HepG2 (cell line): Measurements from ENCODE around the gene NOL12. TPM values are rescaled to one million over a fixed set of nuclear protein-coding genes. Genes with fewer than 3 reads are reported as not detected.
A peak's percentile ranks its signal among the peaks of the same experiment; 100 is the strongest.

Experiments used
- CREB1 ChIP-seq, 2 experiments: fragments of 450-650 bp in 1 of 2; IDR thresholded peaks; 2 replicates each; pipeline ENCODE4 v1.6.1; 2016 to 2017; ENCODE audit warnings: control low read depth in 1 of 2, mild to moderate bottlenecking in 1 of 2, missing compliant biosample characterization in 1 of 2, missing genetic modification characterization in 1 of 2
- FOSL2 ChIP-seq: sonication (generic); formaldehyde crosslinking; IDR thresholded peaks from 2 replicates; pipeline ENCODE4 v1.4.0; 2020; ENCODE audit warnings: missing genetic modification reagents
- FOXA3 ChIP-seq: IDR thresholded peaks from 2 replicates; pipeline ENCODE4 v1.6.1; 2016; ENCODE audit warnings: missing genetic modification reagents, missing compliant biosample characterization
- FOXK1 ChIP-seq: sonication (generic); formaldehyde crosslinking; IDR thresholded peaks from 2 replicates; pipeline ENCODE4 v1.4.0; 2020; ENCODE audit warnings: low read depth, missing genetic modification reagents, borderline replicate concordance
- FOXP4 ChIP-seq: sonication (generic); formaldehyde crosslinking; IDR thresholded peaks from 2 replicates; pipeline ENCODE4 v1.4.0; 2020; ENCODE audit warnings: missing genetic modification reagents
- GABPA ChIP-seq, 2 experiments: IDR thresholded peaks; 2 replicates each; pipeline ENCODE4 v1.6.1; 2011 to 2016; ENCODE audit warnings: low read depth in 2 of 2, low read length in 1 of 2, missing biosample characterization in 1 of 2, missing genetic modification characterization in 1 of 2
- KDM5A ChIP-seq: fragments of 200-600 bp; sonication (generic); IDR thresholded peaks from 2 replicates; pipeline ENCODE4 v1.7.0; 2018; ENCODE audit warnings: antibody characterized with exemption, mild to moderate bottlenecking, low read length, borderline replicate concordance
- MXI1 ChIP-seq: IDR thresholded peaks from 3 replicates; pipeline ENCODE4 v1.6.1; 2012; ENCODE audit warnings: low read depth, low read length, inconsistent platforms, borderline replicate concordance
- NCOA2 ChIP-seq: sonication (generic); formaldehyde crosslinking; IDR thresholded peaks from 2 replicates; pipeline ENCODE4 v1.8.0; 2022; ENCODE audit warnings: inconsistent platforms
- SKIL ChIP-seq: sonication (generic); formaldehyde crosslinking; IDR thresholded peaks from 2 replicates; pipeline ENCODE4 v1.8.0; 2022; ENCODE audit warnings: missing genetic modification reagents, mild to moderate bottlenecking, moderate library complexity, borderline replicate concordance
- TFAP4 ChIP-seq: sonication (generic); IDR thresholded peaks from 2 replicates; pipeline ENCODE4 v1.6.1; 2016; ENCODE audit warnings: low read depth, borderline replicate concordance
- ZBTB33 ChIP-seq: sonication (generic); formaldehyde crosslinking; IDR thresholded peaks from 2 replicates; pipeline ENCODE4 v1.4.0; 2020; ENCODE audit warnings: missing genetic modification reagents
- ZFP41 ChIP-seq: sonication (generic); formaldehyde crosslinking; IDR thresholded peaks from 2 replicates; pipeline ENCODE4 v1.4.0; 2020; ENCODE audit warnings: mild to moderate bottlenecking, missing genetic modification reagents, borderline replicate concordance
- ZNF281 ChIP-seq: sonication (generic); formaldehyde crosslinking; IDR thresholded peaks from 2 replicates; pipeline ENCODE4 v1.4.0; 2020; ENCODE audit warnings: missing genetic modification reagents, borderline replicate concordance
- ZNF331 ChIP-seq: sonication (generic); formaldehyde crosslinking; IDR thresholded peaks from 2 replicates; pipeline ENCODE4 v1.4.0; 2020; ENCODE audit warnings: missing genetic modification reagents
- ZNF788 ChIP-seq: sonication (generic); formaldehyde crosslinking; IDR thresholded peaks from 2 replicates; pipeline ENCODE4 v1.5.0; 2020; ENCODE audit warnings: mild to moderate bottlenecking, missing genetic modification reagents, borderline replicate concordance
- polyA plus RNA-seq, 8 experiments: library from polyadenylated mRNA; depleted of rRNA in 3 of 8; stranded (reverse) in 7 of 8; unstranded in 1 of 8; fragments of >200 nt; fragmentation: Illumina TruSeq in 4 of 8; extraction: Trizol in 4 of 8; gene quantifications; 2 replicates each; pipeline versions ENCODE4 v1.2.1 to v1.2.3, GENCODE V29; 2011 to 2016; ENCODE audit warnings: low read depth in 4 of 8, missing spikeins in 1 of 8, mixed read lengths in 1 of 8; ENCODE audit not compliant: insufficient read depth in 1 of 8
- total RNA-seq, 5 experiments: library from RNA; depleted of rRNA; stranded (reverse); fragments of >200 nt; fragmentation: Illumina TruSeq; extraction: Trizol; gene quantifications; 2 replicates each; pipeline ENCODE4 v1.2.3, GENCODE V29; 2016; ENCODE audit warnings: low read depth in 1 of 5

Gene NOL12
- total and polyA plus RNA-seq, 2 of the 13 experiments (the other 11 are each of a cell fraction or from before 2014, with no cell fraction given): 14.3 to 31.4 TPM

GRCh38 chr22:37676736-37677492 is 9.2 kb upstream of the NOL12 start (continued):
- peak; percentile 80 for TF ChIP-seq TFAP4
- TF ChIP-seq FOXK1: peak; percentile 46; the same call in 1 of the 2 replicates
- TF ChIP-seq CREB1 (IDR thresholded peaks at IDR 0.05): peak; percentile 55; the same call in 1 of the 2 replicates
- TF ChIP-seq CREB1 (CRISPR knock-in tag; IDR thresholded peaks at IDR 0.05): no peak
- peak; percentile 30; the same call in 1 of the 2 replicates for TF ChIP-seq ZNF331 (CRISPR knock-in tag)
- TF ChIP-seq MXI1: peak; percentile 34; the same call in 1 of the 3 replicates
- peak; percentile 78; the same call in 1 of the 2 replicates for TF ChIP-seq ZNF281 (CRISPR knock-in tag)
- 0 out of 2 replicates have a peak, but pooled peaks have one; percentile 11 for TF ChIP-seq FOXP4 (CRISPR knock-in tag)
- TF ChIP-seq FOSL2 (CRISPR knock-in tag): peak; percentile 93
- no peak for TF ChIP-seq GABPA (IDR thresholded peaks at IDR 0.05; ENCODE audit: low read depth, low read length)
- TF ChIP-seq GABPA (CRISPR knock-in tag; IDR thresholded peaks at IDR 0.05; ENCODE audit: low read depth): peak; percentile 77
- TF ChIP-seq ZFP41 (CRISPR knock-in tag): no peak
- 0 out of 2 replicates have a peak, but pooled peaks have one; percentile 22 for TF ChIP-seq NCOA2 (CRISPR knock-in tag)
- TF ChIP-seq FOXA3 (CRISPR knock-in tag): 0 out of 2 replicates have a peak, but pooled peaks have one; percentile 37
- no peak for TF ChIP-seq KDM5A
- TF ChIP-seq ZBTB33 (CRISPR knock-in tag): no peak
- TF ChIP-seq ZNF788 (CRISPR knock-in tag): peak; percentile 49; the same call in 1 of the 2 replicates
- TF ChIP-seq SKIL (CRISPR knock-in tag): peak; percentile 13; the same call in 1 of the 2 replicates
